Tibial nerve (tissue), 3 donors: ENCODE data around the gene YPEL2.

ENCODE experiments used
- POLR2A ChIP-seq, 2 donors: fragments of 450-650 bp; IDR thresholded peaks; one replicate each; pipeline ENCODE4 v1.6.1; 2017; ENCODE audit warnings: antibody characterized with exemption in 2 of 2, mild to moderate bottlenecking in 2 of 2, moderate library complexity in 2 of 2
- TF ChIP-seq, protein P1 (sequence below), 5 experiments: fragments of 200-600 bp in 3 of 5; fragments of 450-650 bp in 2 of 5; sonication (generic) in 3 of 5; IDR thresholded peaks; one replicate each; pipeline ENCODE4 v1.5.1; 2016 to 2019; ENCODE audit warnings: antibody characterized with exemption in 5 of 5, mild to moderate bottlenecking in 3 of 5, moderate library complexity in 2 of 5

- TF ChIP-seq, protein P1, sequence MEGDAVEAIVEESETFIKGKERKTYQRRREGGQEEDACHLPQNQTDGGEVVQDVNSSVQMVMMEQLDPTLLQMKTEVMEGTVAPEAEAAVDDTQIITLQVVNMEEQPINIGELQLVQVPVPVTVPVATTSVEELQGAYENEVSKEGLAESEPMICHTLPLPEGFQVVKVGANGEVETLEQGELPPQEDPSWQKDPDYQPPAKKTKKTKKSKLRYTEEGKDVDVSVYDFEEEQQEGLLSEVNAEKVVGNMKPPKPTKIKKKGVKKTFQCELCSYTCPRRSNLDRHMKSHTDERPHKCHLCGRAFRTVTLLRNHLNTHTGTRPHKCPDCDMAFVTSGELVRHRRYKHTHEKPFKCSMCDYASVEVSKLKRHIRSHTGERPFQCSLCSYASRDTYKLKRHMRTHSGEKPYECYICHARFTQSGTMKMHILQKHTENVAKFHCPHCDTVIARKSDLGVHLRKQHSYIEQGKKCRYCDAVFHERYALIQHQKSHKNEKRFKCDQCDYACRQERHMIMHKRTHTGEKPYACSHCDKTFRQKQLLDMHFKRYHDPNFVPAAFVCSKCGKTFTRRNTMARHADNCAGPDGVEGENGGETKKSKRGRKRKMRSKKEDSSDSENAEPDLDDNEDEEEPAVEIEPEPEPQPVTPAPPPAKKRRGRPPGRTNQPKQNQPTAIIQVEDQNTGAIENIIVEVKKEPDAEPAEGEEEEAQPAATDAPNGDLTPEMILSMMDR (IDR thresholded peaks at IDR 0.05) = peak; percentile 76 to 90 (median 78)
- TF ChIP-seq POLR2A (IDR thresholded peaks at IDR 0.05) = no peak
Measured at GRCh38 chr17:59311051-59311468, 20.4 kb upstream of the YPEL2 start.
